H9 (cell line): Measurements from ENCODE around the gene THSD4. TPM values are rescaled to one million over a fixed set of nuclear protein-coding genes. Genes with fewer than 3 reads are reported as not detected.

Experiments
- DNase-seq: peaks from one replicate; pipeline ENCODE4 v3.0.0-alpha.2; 2017
- H2AFZ ChIP-seq: one replicate; pipeline ENCODE4 v1.6.1; 2013; ENCODE audit warnings: mild to moderate bottlenecking, low read length, control low read depth, moderate library complexity
- H2AK5ac ChIP-seq: 2 replicates; pipeline ENCODE4 v1.6.1; 2013; ENCODE audit warnings: low read length, control low read depth, mixed read lengths; ENCODE audit not compliant: insufficient read length
- H2BK120ac ChIP-seq: one replicate; pipeline ENCODE4 v1.6.1; 2013; ENCODE audit warnings: low read depth, mild to moderate bottlenecking, low read length, control low read depth, inconsistent platforms; ENCODE audit not compliant: poor library complexity, severe bottlenecking
- H2BK12ac ChIP-seq: 2 replicates; pipeline ENCODE4 v1.6.1; 2013; ENCODE audit warnings: low read length, control low read depth, mixed read lengths, low read depth; ENCODE audit not compliant: insufficient read length
- H2BK15ac ChIP-seq: 2 replicates; pipeline ENCODE4 v1.6.1; 2013; ENCODE audit warnings: low read depth, low read length, control low read depth
- H2BK20ac ChIP-seq: one replicate; pipeline ENCODE4 v1.6.1; 2013; ENCODE audit warnings: low read depth, mild to moderate bottlenecking, low read length, control low read depth, inconsistent platforms; ENCODE audit not compliant: poor library complexity, severe bottlenecking
- H2BK5ac ChIP-seq: 2 replicates; pipeline ENCODE4 v1.6.1; 2013; ENCODE audit warnings: low read length, control low read depth, mixed read lengths; ENCODE audit not compliant: insufficient read length
- H3K14ac ChIP-seq: 2 replicates; pipeline ENCODE4 v1.6.1; 2013; ENCODE audit warnings: low read length, control low read depth; ENCODE audit not compliant: insufficient read depth
- H3K18ac ChIP-seq: 2 replicates; pipeline ENCODE4 v1.6.1; 2013; ENCODE audit warnings: low read depth, mild to moderate bottlenecking, mixed read lengths, low read length, control low read depth; ENCODE audit not compliant: insufficient read length
- H3K23ac ChIP-seq: 2 replicates; pipeline ENCODE4 v1.6.1; 2013; ENCODE audit warnings: low read length, control low read depth, mixed read lengths, low read depth; ENCODE audit not compliant: insufficient read length
- H3K23me2 ChIP-seq: 2 replicates; pipeline ENCODE4 v1.6.1; 2013; ENCODE audit warnings: low read depth, mild to moderate bottlenecking, mixed read lengths, low read length, control low read depth; ENCODE audit not compliant: insufficient read length, poor library complexity, severe bottlenecking
- H3K27ac ChIP-seq: 2 replicates; pipeline ENCODE4 v1.5.1; 2013; ENCODE audit warnings: low read length, control low read depth, mixed read lengths, low read depth; ENCODE audit not compliant: insufficient read length
- H3K27me3 ChIP-seq: 2 replicates; pipeline ENCODE4 v1.6.1; 2013; ENCODE audit warnings: low read length, control low read depth, inconsistent platforms; ENCODE audit not compliant: insufficient read depth
- H3K4ac ChIP-seq: 2 replicates; pipeline ENCODE4 v1.6.1; 2013; ENCODE audit warnings: low read depth, mild to moderate bottlenecking, control low read depth, inconsistent platforms, low read length, moderate library complexity
- H3K4me1 ChIP-seq: 2 replicates; pipeline ENCODE4 v1.6.1; 2013; ENCODE audit warnings: low read length, control low read depth, inconsistent platforms; ENCODE audit not compliant: insufficient read depth
- H3K4me2 ChIP-seq: 2 replicates; pipeline ENCODE4 v1.6.1; 2013; ENCODE audit warnings: low read length, control low read depth, mixed read lengths; ENCODE audit not compliant: insufficient read length, insufficient read depth
- H3K56ac ChIP-seq: 2 replicates; pipeline ENCODE4 v1.6.1; 2013; ENCODE audit warnings: low read depth, mild to moderate bottlenecking, mixed read lengths, low read length, control low read depth; ENCODE audit not compliant: insufficient read length
- H3K79me1 ChIP-seq: 2 replicates; pipeline ENCODE4 v1.6.1; 2013; ENCODE audit warnings: low read depth, mild to moderate bottlenecking, moderate library complexity, low read length, control low read depth, inconsistent platforms; ENCODE audit not compliant: insufficient read depth, poor library complexity, severe bottlenecking
- H3K79me2 ChIP-seq: 2 replicates; pipeline ENCODE4 v1.6.1; 2013; ENCODE audit warnings: low read length, control low read depth, inconsistent platforms; ENCODE audit not compliant: insufficient read depth
- H3K9ac ChIP-seq: 2 replicates; pipeline ENCODE4 v1.6.1; 2013; ENCODE audit warnings: low read length, control low read depth, mixed read lengths; ENCODE audit not compliant: insufficient read length; ENCODE audit errors: extremely low read depth
- H3K9me3 ChIP-seq: one replicate; pipeline ENCODE4 v1.6.1; 2013; ENCODE audit warnings: low read depth, low read length, inconsistent platforms; ENCODE audit not compliant: control insufficient read depth
- H3T11ph ChIP-seq: one replicate; pipeline ENCODE4 v1.6.1; 2013; ENCODE audit warnings: mild to moderate bottlenecking, low read length, control low read depth, inconsistent platforms
- H4K20me1 ChIP-seq: one replicate; pipeline ENCODE4 v1.6.1; 2013; ENCODE audit not compliant: control insufficient read depth, insufficient read length, insufficient read depth
- H4K5ac ChIP-seq: 2 replicates; pipeline ENCODE4 v1.6.1; 2013; ENCODE audit warnings: low read depth, mild to moderate bottlenecking, mixed read lengths, low read length, control low read depth; ENCODE audit not compliant: insufficient read length
- H4K8ac ChIP-seq: replicated peaks from 2 replicates; pipeline ENCODE4 v1.6.1; 2013; ENCODE audit warnings: low read length, control low read depth, mixed read lengths, low read depth; ENCODE audit not compliant: insufficient read length
- H4K91ac ChIP-seq: 2 replicates; pipeline ENCODE4 v1.6.1; 2013; ENCODE audit warnings: low read depth, mild to moderate bottlenecking, moderate library complexity, mixed read lengths, low read length, control low read depth; ENCODE audit not compliant: insufficient read length
- H3K27ac Mint-ChIP-seq, 3 experiments: 2 replicates in 2 of 3; 3 replicates in 1 of 3; pipeline ENCODE4 v1.8.0; 2020 to 2021; ENCODE audit warnings: mixed read lengths in 3 of 3, mild to moderate bottlenecking in 1 of 3, moderate library complexity in 1 of 3
- H3K27me3 Mint-ChIP-seq: 2 replicates; pipeline ENCODE4 v1.8.0; 2021; ENCODE audit warnings: low read depth, mild to moderate bottlenecking, moderate library complexity, mixed read lengths
- H3K36me3 Mint-ChIP-seq, 3 experiments: 2 replicates in 2 of 3; 3 replicates in 1 of 3; pipeline ENCODE4 v1.8.0; 2020 to 2021; ENCODE audit warnings: low read depth in 3 of 3, mixed read lengths in 3 of 3; ENCODE audit not compliant: insufficient read depth in 1 of 3
- H3K4me1 Mint-ChIP-seq, 2 experiments: 2 replicates each; pipeline ENCODE4 v1.8.0; 2020; ENCODE audit warnings: mixed read lengths in 2 of 2
- H3K4me3 Mint-ChIP-seq, 2 experiments: 2 replicates in 1 of 2; 3 replicates in 1 of 2; pipeline ENCODE4 v1.8.0; 2020 to 2021; ENCODE audit warnings: mild to moderate bottlenecking in 2 of 2, mixed read lengths in 2 of 2, moderate library complexity in 1 of 2
- H3K9me3 Mint-ChIP-seq, 2 experiments: 2 replicates in 1 of 2; 3 replicates in 1 of 2; pipeline ENCODE4 v1.8.0; 2020; ENCODE audit warnings: mild to moderate bottlenecking in 2 of 2, mixed read lengths in 2 of 2, moderate library complexity in 1 of 2
- CTCF ChIP-seq: fragments of 200-600 bp; sonication (generic); conservative IDR thresholded peaks from 3 replicates; pipeline ENCODE4 v1.8.0; 2021; ENCODE audit warnings: antibody characterized with exemption, mild to moderate bottlenecking
- WGBS: extraction: QIAGEN DNeasy Blood & Tissue Kit; methylation state at CpG from one replicate; pipeline ENCODE4 v1.1.7; 2013; ENCODE audit warnings: missing lambda C conversion rate, low lambda C conversion rate, mixed read lengths; ENCODE audit not compliant: insufficient read length; ENCODE audit errors: extremely low coverage; 5-methylcytosine and 5-hydroxymethylcytosine counted together
- total RNA-seq: library from RNA; stranded (reverse); gene quantifications from 2 replicates; pipeline ENCODE4 v1.2.1, GENCODE V29; 2021

Gene THSD4
- total RNA-seq, 1 experiment from 2014 or later = 5.5 TPM

GRCh38 chr15:71702496-71702895 is 587.2 kb downstream of the THSD4 start:
- H3K79me2 ChIP-seq = no peaks in the 10 kb centered on the region
- peaks cover 6% of the 10 kb centered on the region; the same call in 1 of the 2 replicates for H3K4me1 ChIP-seq
- no peak overlapping the region for H3T11ph ChIP-seq
- H3K9me3 ChIP-seq = no peaks in the 10 kb centered on the region
- H2BK5ac ChIP-seq = no peak overlapping the region
- no peak overlapping the region; a peak in 1 of 7 replicates for H3K27ac Mint-ChIP-seq
- no peak overlapping the region for H4K91ac ChIP-seq
- H3K4ac ChIP-seq = no peak overlapping the region
- WGBS = no CpG with 5 or more reads among the region's 2 CpGs
- H3K27me3 Mint-ChIP-seq = no peaks in the 10 kb centered on the region
- no peaks in the 10 kb centered on the region for H3K23me2 ChIP-seq
- no peaks in the 10 kb centered on the region for H4K20me1 ChIP-seq
- H4K8ac ChIP-seq = no peak overlapping the region
- no peak overlapping the region for H3K4me3 Mint-ChIP-seq
- H3K9ac ChIP-seq = no peak overlapping the region
- H3K9me3 Mint-ChIP-seq = no peaks in the 10 kb centered on the region
- no peak for DNase-seq
- no peak overlapping the region for H2BK12ac ChIP-seq
- no peak overlapping the region for H3K4me2 ChIP-seq
- no peak overlapping the region for H3K14ac ChIP-seq
- no peak overlapping the region for H4K5ac ChIP-seq
- H3K4me1 Mint-ChIP-seq = peaks cover 7 to 12% of the 10 kb centered on the region in 2 experiments
- no peak overlapping the region for H2BK120ac ChIP-seq
- no peak overlapping the region for H2BK15ac ChIP-seq
- no peak overlapping the region for H3K18ac ChIP-seq
- H3K79me1 ChIP-seq = no peaks in the 10 kb centered on the region
- no peak overlapping the region for H3K27ac ChIP-seq
- no peak overlapping the region for H2AFZ ChIP-seq
- H3K27me3 ChIP-seq = no peaks in the 10 kb centered on the region
- TF ChIP-seq CTCF = no peak
- no peak overlapping the region for H2BK20ac ChIP-seq
- peaks cover 0 to 2% (median 0%) of the 10 kb centered on the region in 3 experiments; a peak in 1 of 7 replicates for H3K36me3 Mint-ChIP-seq
- H3K56ac ChIP-seq = no peak overlapping the region
- H2AK5ac ChIP-seq = no peak overlapping the region
- no peak overlapping the region for H3K23ac ChIP-seq
